Endodermal cell (in vitro differentiated cells): ENCODE measurements around the gene CRTC3. TPM values are rescaled to one million over a fixed set of nuclear protein-coding genes. Genes with fewer than 3 reads are reported as not detected.

Source experiments
- DNase-seq: peaks from one replicate; pipeline ENCODE4 v3.0.0-alpha.2; 2017
- H3K27ac ChIP-seq: 2 replicates; pipeline ENCODE4 v1.5.1; 2013; ENCODE audit warnings: mild to moderate bottlenecking, low read depth, low read length, moderate library complexity
- H3K27me3 ChIP-seq: 2 replicates; pipeline ENCODE4 v1.6.1; 2013; ENCODE audit warnings: mild to moderate bottlenecking, low read length, moderate library complexity; ENCODE audit not compliant: insufficient read depth, control insufficient read depth, poor library complexity, severe bottlenecking
- H3K36me3 ChIP-seq: 2 replicates; pipeline ENCODE4 v1.7.0; 2013; ENCODE audit warnings: mild to moderate bottlenecking, low read length, moderate library complexity; ENCODE audit not compliant: control insufficient read depth, insufficient read depth
- H3K4me1 ChIP-seq: one replicate; pipeline ENCODE4 v1.7.0; 2013; ENCODE audit warnings: low read length; ENCODE audit not compliant: control insufficient read depth, insufficient read depth
- H3K4me3 ChIP-seq: 2 replicates; pipeline ENCODE4 v1.5.1; 2013; ENCODE audit warnings: mild to moderate bottlenecking, low read length, moderate library complexity
- H3K9ac ChIP-seq: 2 replicates; pipeline ENCODE4 v1.6.1; 2013; ENCODE audit warnings: mild to moderate bottlenecking, low read length, moderate library complexity; ENCODE audit not compliant: poor library complexity, severe bottlenecking; ENCODE audit errors: extremely low read depth
- H3K9me3 ChIP-seq: 2 replicates; pipeline ENCODE4 v1.6.1; 2013; ENCODE audit warnings: mild to moderate bottlenecking, low read length, moderate library complexity; ENCODE audit not compliant: control insufficient read depth
- H3K27ac Mint-ChIP-seq: 2 replicates; pipeline ENCODE4 v1.8.0; 2020; ENCODE audit warnings: mixed read lengths
- H3K27me3 Mint-ChIP-seq: 2 replicates; pipeline ENCODE4 v1.8.0; 2021; ENCODE audit warnings: mild to moderate bottlenecking, mixed read lengths; ENCODE audit not compliant: insufficient read depth
- H3K36me3 Mint-ChIP-seq: 2 replicates; pipeline ENCODE4 v1.8.0; 2020; ENCODE audit warnings: low read depth, mixed read lengths
- H3K4me1 Mint-ChIP-seq: 2 replicates; pipeline ENCODE4 v1.8.0; 2020; ENCODE audit warnings: mixed read lengths
- H3K4me3 Mint-ChIP-seq: 2 replicates; pipeline ENCODE4 v1.8.0; 2020; ENCODE audit warnings: mild to moderate bottlenecking, moderate library complexity, mixed read lengths
- H3K9me3 Mint-ChIP-seq: 2 replicates; pipeline ENCODE4 v1.8.0; 2020; ENCODE audit warnings: mild to moderate bottlenecking, mixed read lengths
- WGBS, 2 experiments: methylation state at CpG; one replicate each; pipeline versions ENCODE4 v1.1.5 to v1.1.7; 2013; ENCODE audit warnings: missing lambda C conversion rate in 2 of 2, mixed read lengths in 1 of 2; ENCODE audit not compliant: insufficient coverage in 1 of 2, insufficient read length in 1 of 2; 5-methylcytosine and 5-hydroxymethylcytosine counted together
- total RNA-seq, 2 donors: library from RNA; stranded (reverse); fragmentation: NEBNext Ultra II Directional in 1 of 2; extraction: Animal tissue kit (Norgen Biotek cat#: 25700) in 1 of 2; gene quantifications; 2 replicates in 1 of 2; 3 replicates in 1 of 2; pipeline ENCODE4 v1.2.1, GENCODE V29; 2021
- TF ChIP-seq, protein P1 (sequence below): fragments of 200-600 bp; sonication (generic); conservative IDR thresholded peaks from 2 replicates; pipeline ENCODE4 v1.5.0; 2021; ENCODE audit warnings: antibody characterized with exemption, mild to moderate bottlenecking

The CRTC3 gene
- total RNA-seq, 2 donors from 2014 or later: 17.3 to 21.9 TPM

DNA sequence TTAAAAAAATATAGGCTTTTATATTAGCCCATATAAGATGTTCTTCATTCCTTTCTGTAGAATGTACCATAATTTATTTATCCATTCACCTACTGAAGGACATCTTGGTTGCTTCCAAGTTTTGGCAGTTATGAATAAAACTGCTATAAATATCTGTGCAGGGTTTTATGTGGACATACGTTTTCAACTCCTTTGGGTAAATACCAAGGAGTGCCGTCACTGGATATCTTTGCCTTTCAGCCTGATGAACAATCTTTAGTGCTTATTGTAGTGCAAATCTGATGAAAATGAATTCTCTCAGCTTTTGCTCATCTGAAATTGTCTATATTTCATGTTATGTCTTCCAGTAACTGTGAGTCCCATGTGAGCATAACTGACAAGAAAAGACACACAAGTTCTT lies 160.9 kb downstream of the CRTC3 start:
- TF ChIP-seq, protein P1, sequence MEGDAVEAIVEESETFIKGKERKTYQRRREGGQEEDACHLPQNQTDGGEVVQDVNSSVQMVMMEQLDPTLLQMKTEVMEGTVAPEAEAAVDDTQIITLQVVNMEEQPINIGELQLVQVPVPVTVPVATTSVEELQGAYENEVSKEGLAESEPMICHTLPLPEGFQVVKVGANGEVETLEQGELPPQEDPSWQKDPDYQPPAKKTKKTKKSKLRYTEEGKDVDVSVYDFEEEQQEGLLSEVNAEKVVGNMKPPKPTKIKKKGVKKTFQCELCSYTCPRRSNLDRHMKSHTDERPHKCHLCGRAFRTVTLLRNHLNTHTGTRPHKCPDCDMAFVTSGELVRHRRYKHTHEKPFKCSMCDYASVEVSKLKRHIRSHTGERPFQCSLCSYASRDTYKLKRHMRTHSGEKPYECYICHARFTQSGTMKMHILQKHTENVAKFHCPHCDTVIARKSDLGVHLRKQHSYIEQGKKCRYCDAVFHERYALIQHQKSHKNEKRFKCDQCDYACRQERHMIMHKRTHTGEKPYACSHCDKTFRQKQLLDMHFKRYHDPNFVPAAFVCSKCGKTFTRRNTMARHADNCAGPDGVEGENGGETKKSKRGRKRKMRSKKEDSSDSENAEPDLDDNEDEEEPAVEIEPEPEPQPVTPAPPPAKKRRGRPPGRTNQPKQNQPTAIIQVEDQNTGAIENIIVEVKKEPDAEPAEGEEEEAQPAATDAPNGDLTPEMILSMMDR: no peak
- no peaks in the 10 kb centered on the region for H3K9me3 ChIP-seq
- H3K27me3 ChIP-seq: no peaks in the 10 kb centered on the region
- no peaks in the 10 kb centered on the region for H3K4me1 ChIP-seq
- no peak overlapping the region for H3K27ac Mint-ChIP-seq
- H3K9ac ChIP-seq: no peak overlapping the region
- H3K4me3 ChIP-seq: no peak overlapping the region
- H3K9me3 Mint-ChIP-seq: peaks cover 4% of the 10 kb centered on the region
- WGBS, 2 experiments: 93 to 100% methylated on average over 2 of the region's 2 CpGs
- no peak overlapping the region for H3K4me3 Mint-ChIP-seq
- H3K36me3 Mint-ChIP-seq: no peaks in the 10 kb centered on the region
- no peaks in the 10 kb centered on the region for H3K27me3 Mint-ChIP-seq
- H3K27ac ChIP-seq: no peak overlapping the region
- DNase-seq: no peak
- H3K4me1 Mint-ChIP-seq: no peaks in the 10 kb centered on the region
- no peaks in the 10 kb centered on the region for H3K36me3 ChIP-seq

DNA sequence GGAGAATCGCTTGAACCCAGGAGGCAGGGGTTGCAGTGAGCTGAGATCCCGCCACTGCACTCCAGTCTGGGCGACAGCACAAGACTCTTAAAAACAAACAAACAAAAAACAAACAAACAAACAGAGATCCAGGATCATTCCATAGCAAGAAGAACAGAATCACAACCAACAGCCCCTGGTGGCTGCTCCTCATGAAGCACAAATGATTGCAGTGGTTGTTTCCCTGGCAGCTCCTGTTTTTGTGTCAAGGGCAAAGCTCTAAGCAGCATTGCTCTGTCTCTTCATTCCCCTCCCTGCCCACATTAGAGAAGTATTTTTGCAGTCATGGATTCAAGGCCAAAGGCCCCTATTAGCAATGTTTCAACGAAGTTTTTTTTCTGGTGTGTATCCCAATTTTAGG lies 161.6 kb downstream of the CRTC3 start:
- H3K36me3 Mint-ChIP-seq: no peaks in the 10 kb centered on the region
- TF ChIP-seq, protein P1: peak; percentile 62
- no peak for DNase-seq
- H3K4me3 Mint-ChIP-seq: no peak overlapping the region
- peaks cover 4% of the 10 kb centered on the region for H3K9me3 Mint-ChIP-seq
- Histone ChIP-seq H3K4me1 (no peaks in the 10 kb centered on the region), H3K27ac (no peak overlapping the region), H3K36me3 (no peaks in the 10 kb centered on the region), H3K9me3 (no peaks in the 10 kb centered on the region), H3K27me3 (no peaks in the 10 kb centered on the region), H3K4me3 (no peak overlapping the region), H3K9ac (no peak overlapping the region)
- WGBS, 2 experiments: 96 to 100% methylated on average over 1 to 4 of the region's 4 CpGs
- no peaks in the 10 kb centered on the region for H3K27me3 Mint-ChIP-seq
- no peaks in the 10 kb centered on the region for H3K4me1 Mint-ChIP-seq
- no peak overlapping the region for H3K27ac Mint-ChIP-seq

DNA sequence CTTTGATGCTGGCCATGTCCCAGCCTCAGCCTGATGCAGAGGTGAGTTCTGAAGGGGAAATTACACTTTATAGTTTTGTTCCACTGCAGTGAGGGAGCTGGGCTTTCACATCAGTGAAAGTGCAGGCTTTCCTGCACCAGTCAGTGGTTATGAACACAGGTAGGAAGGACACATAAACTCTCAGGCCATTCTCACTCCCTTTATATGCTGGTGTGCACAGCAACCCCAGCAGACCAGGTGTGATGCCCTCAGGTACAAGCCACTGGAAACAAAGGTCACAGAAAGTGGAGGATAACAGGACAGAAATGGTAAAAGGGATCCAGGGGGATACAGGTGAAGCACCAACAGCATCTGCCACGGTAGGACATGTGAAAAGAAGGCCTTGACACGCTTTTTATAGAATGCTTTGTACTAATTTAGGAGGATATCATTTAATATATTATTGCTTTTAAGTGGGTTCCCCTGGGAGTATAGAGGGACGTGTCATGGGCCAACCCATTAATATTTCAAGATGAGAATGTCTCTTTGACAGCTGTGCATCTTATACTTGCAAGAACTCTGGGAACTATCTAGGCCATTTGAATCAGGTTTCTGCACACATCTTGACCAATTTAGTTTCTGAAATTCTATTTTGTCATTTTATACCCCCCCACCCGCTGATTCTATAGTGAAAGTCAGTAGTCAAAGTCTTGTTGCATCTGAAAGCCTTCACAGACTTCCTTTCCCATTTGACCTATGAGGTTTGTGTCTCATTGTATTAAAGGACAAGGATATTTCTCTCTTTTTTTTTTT lies 162.5 kb downstream of the CRTC3 start:
- Histone ChIP-seq H3K27ac (no peak overlapping the region), H3K9ac (no peak overlapping the region), H3K36me3 (no peaks in the 10 kb centered on the region), H3K4me1 (no peaks in the 10 kb centered on the region), H3K9me3 (no peaks in the 10 kb centered on the region), H3K4me3 (no peak overlapping the region), H3K27me3 (no peaks in the 10 kb centered on the region)
- Mint-ChIP-seq H3K4me1 (no peaks in the 10 kb centered on the region), H3K27me3 (no peaks in the 10 kb centered on the region), H3K4me3 (no peak overlapping the region), H3K9me3 (peaks cover 4% of the 10 kb centered on the region), H3K27ac (no peak overlapping the region), H3K36me3 (no peaks in the 10 kb centered on the region)
- DNase-seq: no peak
- TF ChIP-seq, protein P1: no peak
- 84 to 100% methylated on average over 3 to 4 of the region's 4 CpGs for WGBS, 2 experiments

Other genes starting within 250 kb of the CRTC3 start
- 1 to 10 TPM; 2.5 to 3.6 TPM for gene ZNF774, start 177.6 kb upstream of the CRTC3 start, total RNA-seq
- gene IQGAP1, start 141.7 kb upstream of the CRTC3 start, total RNA-seq: 100 to 1,000 TPM in 1 of 2 donors, 10 to 100 TPM in 1; 94.4 to 124 TPM
- 10 to 100 TPM; 29.6 to 34.9 TPM for gene BLM, start 187.4 kb downstream of the CRTC3 start, total RNA-seq